Measurements from ENCODE around the gene TCHHL1. TPM values are rescaled to one million over a fixed set of nuclear protein-coding genes. Genes with fewer than 3 reads are reported as not detected.

Gene TCHHL1
- total RNA-seq (ENCODE audit: unreplicated experiment): not detected
- long read RNA-seq: 0 reads

DNA sequence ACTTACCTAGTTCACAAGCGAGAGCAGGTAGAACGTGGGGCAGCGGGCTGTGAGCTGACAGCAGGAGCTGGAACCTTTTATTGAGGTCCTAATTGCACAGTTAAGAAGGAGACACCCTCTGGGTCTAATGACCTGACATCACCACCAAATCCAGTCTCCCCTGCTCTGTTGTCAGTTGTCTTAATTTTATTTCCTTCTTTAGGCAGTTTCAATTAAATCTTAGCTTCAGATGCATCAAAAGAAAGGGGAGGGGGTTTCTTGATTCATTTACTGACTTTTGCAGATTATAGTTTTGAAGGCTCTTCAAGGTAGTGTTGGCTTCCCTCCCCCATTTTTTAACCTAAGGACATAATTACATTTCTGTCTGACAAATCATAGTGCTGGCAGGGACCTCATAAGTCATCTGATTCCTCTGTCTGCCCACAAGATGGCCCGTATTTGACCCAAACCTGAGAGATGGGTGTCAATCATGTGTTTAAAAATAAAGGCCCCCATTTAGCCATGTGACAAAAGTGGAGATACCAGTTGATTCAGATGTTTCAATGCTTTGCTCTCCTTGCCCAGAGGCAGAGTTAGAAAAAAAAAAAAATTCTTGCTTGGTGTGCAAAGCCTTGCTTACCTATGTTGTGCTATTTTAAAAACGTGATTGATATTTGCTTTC, at the start of gene TCHHL1:
Gene TCHHL1 (minus strand): TSS at position 51 of the 661 bp plus-strand sequence. CDS start 921 bp downstream, outside the sequence.
- no peak for DNase-seq
- H3K4me3 Mint-ChIP-seq (ENCODE audit: unreplicated experiment): no peak within 1 kb of the TSS
- H3K4me1 Mint-ChIP-seq (ENCODE audit: low read depth, unreplicated experiment): no peaks in the 10 kb centered on the region
- no peaks in the 10 kb centered on the region for H3K9me3 Mint-ChIP-seq (ENCODE audit: unreplicated experiment)
- no peaks in the 10 kb centered on the region for H3K27me3 Mint-ChIP-seq (ENCODE audit: unreplicated experiment)
- no peaks in the 10 kb centered on the region for H3K36me3 Mint-ChIP-seq (ENCODE audit: unreplicated experiment)
- no peak within 1 kb of the TSS for H3K27ac Mint-ChIP-seq (ENCODE audit: unreplicated experiment)
- TF ChIP-seq, protein P1, sequence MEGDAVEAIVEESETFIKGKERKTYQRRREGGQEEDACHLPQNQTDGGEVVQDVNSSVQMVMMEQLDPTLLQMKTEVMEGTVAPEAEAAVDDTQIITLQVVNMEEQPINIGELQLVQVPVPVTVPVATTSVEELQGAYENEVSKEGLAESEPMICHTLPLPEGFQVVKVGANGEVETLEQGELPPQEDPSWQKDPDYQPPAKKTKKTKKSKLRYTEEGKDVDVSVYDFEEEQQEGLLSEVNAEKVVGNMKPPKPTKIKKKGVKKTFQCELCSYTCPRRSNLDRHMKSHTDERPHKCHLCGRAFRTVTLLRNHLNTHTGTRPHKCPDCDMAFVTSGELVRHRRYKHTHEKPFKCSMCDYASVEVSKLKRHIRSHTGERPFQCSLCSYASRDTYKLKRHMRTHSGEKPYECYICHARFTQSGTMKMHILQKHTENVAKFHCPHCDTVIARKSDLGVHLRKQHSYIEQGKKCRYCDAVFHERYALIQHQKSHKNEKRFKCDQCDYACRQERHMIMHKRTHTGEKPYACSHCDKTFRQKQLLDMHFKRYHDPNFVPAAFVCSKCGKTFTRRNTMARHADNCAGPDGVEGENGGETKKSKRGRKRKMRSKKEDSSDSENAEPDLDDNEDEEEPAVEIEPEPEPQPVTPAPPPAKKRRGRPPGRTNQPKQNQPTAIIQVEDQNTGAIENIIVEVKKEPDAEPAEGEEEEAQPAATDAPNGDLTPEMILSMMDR (IDR thresholded peaks at IDR 0.05; ENCODE audit: partially characterized antibody, unreplicated experiment): no peak

DNA sequence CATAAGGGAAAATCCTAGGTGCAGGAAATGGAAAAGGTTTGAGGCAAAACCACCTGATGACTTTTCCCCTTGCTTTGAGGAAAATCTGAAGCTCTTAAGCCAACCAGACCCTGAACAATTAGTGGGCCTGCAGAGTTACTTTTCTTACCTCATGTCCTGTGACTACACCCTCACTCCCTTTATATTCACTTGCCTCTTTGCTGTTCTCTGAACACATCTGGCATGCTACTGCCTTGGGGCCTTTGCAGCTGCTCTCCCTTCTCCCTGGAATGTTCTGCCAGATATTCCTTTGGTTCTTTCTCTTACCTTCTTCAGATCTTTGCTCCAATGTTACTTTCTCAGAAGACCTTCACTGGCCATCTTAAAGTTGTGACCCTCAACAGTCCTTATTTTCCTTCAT, 48.4 kb upstream of the TCHHL1 start:
- H3K27ac Mint-ChIP-seq (ENCODE audit: unreplicated experiment): no peak overlapping the region
- H3K36me3 Mint-ChIP-seq (ENCODE audit: unreplicated experiment): peaks cover 4% of the 10 kb centered on the region
- TF ChIP-seq, protein P1 (IDR thresholded peaks at IDR 0.05; ENCODE audit: partially characterized antibody, unreplicated experiment): no peak
- DNase-seq: no peak
- H3K4me3 Mint-ChIP-seq (ENCODE audit: unreplicated experiment): no peak overlapping the region
- peaks cover 2% of the 10 kb centered on the region for H3K27me3 Mint-ChIP-seq (ENCODE audit: unreplicated experiment)
- H3K9me3 Mint-ChIP-seq (ENCODE audit: unreplicated experiment): no peaks in the 10 kb centered on the region
- no peaks in the 10 kb centered on the region for H3K4me1 Mint-ChIP-seq (ENCODE audit: low read depth, unreplicated experiment)

DNA sequence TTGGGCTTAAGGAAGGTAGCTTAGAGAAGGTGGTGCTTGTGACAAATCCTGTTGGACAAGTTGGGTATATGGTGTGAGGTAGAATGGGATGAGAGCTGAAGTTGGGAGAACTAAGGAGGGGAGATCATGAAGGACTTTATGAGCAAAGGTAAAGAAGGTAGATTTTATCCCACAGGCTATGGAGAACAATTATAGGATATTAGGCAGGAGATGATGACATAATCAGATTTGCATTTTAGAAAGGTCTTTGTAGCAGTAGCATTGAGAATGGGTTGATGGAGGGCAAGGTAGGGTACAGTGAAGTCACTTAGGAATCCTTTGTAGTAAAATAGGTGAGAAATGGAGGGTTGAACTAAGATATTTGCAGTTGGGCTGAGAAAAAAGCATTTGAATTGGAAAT, 41.3 kb upstream of the TCHHL1 start:
- no peak for DNase-seq
- TF ChIP-seq, protein P1 (IDR thresholded peaks at IDR 0.05; ENCODE audit: partially characterized antibody, unreplicated experiment): no peak
- Mint-ChIP-seq H3K9me3 (ENCODE audit: unreplicated experiment) (no peaks in the 10 kb centered on the region), H3K27me3 (ENCODE audit: unreplicated experiment) (no peaks in the 10 kb centered on the region), H3K27ac (ENCODE audit: unreplicated experiment) (no peak overlapping the region), H3K36me3 (ENCODE audit: unreplicated experiment) (peaks cover 13% of the 10 kb centered on the region), H3K4me3 (ENCODE audit: unreplicated experiment) (no peak overlapping the region), H3K4me1 (ENCODE audit: low read depth, unreplicated experiment) (no peaks in the 10 kb centered on the region)

DNA sequence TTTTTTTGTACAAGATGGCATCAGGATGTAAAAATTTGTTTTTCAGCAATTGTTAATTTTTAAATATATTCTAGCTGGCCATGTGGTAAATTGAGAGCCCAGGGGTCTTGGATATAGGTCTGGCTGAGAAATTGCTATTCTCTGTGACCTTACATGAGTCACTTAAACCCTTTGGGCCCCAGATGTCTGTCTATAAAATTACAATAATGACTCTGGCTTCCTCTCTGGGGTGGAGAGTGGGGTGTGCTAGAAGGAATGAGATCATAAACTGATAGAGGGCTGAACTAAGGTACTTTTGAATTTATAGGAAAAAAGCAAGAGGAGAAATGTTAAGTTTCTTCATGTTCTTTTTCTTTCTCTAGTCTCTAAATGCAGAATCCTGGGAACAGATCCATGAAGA, 38.8 kb upstream of the TCHHL1 start:
- Mint-ChIP-seq H3K27ac (ENCODE audit: unreplicated experiment) (no peak overlapping the region), H3K27me3 (ENCODE audit: unreplicated experiment) (no peaks in the 10 kb centered on the region), H3K4me3 (ENCODE audit: unreplicated experiment) (no peak overlapping the region), H3K36me3 (ENCODE audit: unreplicated experiment) (peaks cover 10% of the 10 kb centered on the region), H3K9me3 (ENCODE audit: unreplicated experiment) (no peaks in the 10 kb centered on the region), H3K4me1 (ENCODE audit: low read depth, unreplicated experiment) (no peaks in the 10 kb centered on the region)
- no peak for DNase-seq
- TF ChIP-seq, protein P1 (IDR thresholded peaks at IDR 0.05; ENCODE audit: partially characterized antibody, unreplicated experiment): no peak

DNA sequence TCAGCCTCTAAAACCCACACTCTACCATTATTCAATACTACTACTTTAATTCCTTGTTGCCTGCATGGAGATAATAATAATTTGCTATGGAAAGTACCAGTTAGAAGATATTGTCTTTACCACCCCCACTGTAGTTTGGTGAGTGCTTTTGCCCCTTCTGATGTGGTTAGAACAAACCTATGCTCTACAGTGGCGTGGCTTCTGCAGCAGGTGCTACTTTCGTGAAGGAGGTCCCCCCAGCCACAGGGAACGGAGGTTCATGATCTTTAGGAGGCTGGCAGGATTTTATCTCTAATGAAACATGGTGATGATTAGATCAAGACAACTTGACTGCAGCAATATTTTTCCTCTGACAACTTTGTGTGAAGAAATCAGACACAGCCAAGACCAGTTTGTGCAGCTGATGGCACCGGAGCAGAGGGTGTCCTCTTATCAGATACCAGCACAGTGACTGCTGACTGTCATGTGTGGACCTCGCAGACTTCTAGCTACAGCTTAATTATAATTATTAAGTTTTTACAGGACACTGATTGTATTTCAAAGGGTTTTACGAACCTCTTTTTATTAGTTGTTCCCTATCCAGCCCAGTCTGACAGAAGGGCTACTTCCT, 37.1 kb upstream of the TCHHL1 start:
- TF ChIP-seq, protein P1 (IDR thresholded peaks at IDR 0.05; ENCODE audit: partially characterized antibody, unreplicated experiment): no peak
- Mint-ChIP-seq H3K36me3 (ENCODE audit: unreplicated experiment) (peaks cover 5% of the 10 kb centered on the region), H3K4me1 (ENCODE audit: low read depth, unreplicated experiment) (no peaks in the 10 kb centered on the region), H3K27me3 (ENCODE audit: unreplicated experiment) (no peaks in the 10 kb centered on the region), H3K27ac (ENCODE audit: unreplicated experiment) (no peak overlapping the region), H3K9me3 (ENCODE audit: unreplicated experiment) (no peaks in the 10 kb centered on the region), H3K4me3 (ENCODE audit: unreplicated experiment) (no peak overlapping the region)
- DNase-seq: no peak

All from glutamatergic neuron (in vitro differentiated cells).